ENCODE results near the gene GLA.

GLA gene

GRCh38 chrX:101407748-101408531 is at the start of gene GLA, which contains the start of gene HNRNPH2:
Gene GLA, minus strand, starts transcription at chrX:101407925. Its CDS starts 22 bp downstream, at chrX:101407903.
Gene HNRNPH2, plus strand, starts transcription at chrX:101408222. Its CDS starts 3,767 bp downstream, at chrX:101411989.
- DNase-seq (ENCODE audit: extremely low read depth in 1 of 2, low read depth in 1 of 2) = peak; percentile 64 to 80

GRCh38 chrX:101452056-101452455 is 44.3 kb upstream of the GLA start:
- no peak for DNase-seq (ENCODE audit: extremely low read depth in 1 of 2, low read depth in 1 of 2)

GRCh38 chrX:101450961-101451360 is 43.2 kb upstream of the GLA start:
- DNase-seq (ENCODE audit: extremely low read depth in 1 of 2, low read depth in 1 of 2) = no peak

- no peak for DNase-seq (ENCODE audit: extremely low read depth in 1 of 2, low read depth in 1 of 2)
These were observed 42.4 kb upstream of the GLA start for GRCh38 chrX:101450085-101450484.

GRCh38 chrX:101449279-101449678 is 41.6 kb upstream of the GLA start:
- no peak for DNase-seq (ENCODE audit: extremely low read depth in 1 of 2, low read depth in 1 of 2)

DNA sequence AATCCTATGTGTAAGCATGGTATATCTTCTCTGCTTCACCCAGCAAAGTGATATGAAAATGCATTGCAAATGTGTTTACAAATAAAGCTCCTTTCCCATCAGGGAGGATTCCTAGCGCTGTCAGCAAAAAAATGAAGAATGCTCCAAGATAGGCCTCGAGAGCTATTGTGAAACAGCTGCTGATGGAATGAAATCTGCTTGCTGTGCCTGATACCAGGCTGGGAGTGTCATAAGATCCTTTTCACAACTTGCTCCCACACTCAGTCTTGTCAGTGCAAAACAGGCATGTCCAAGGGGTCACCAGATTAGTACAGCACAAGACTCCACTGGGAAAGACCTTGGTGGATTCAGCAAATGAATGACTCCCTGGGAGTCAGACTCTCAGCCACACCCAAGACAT is 34.4 kb upstream of the GLA start:
- DNase-seq (ENCODE audit: extremely low read depth in 1 of 2, low read depth in 1 of 2) = no peak

GRCh38 chrX:101430457-101431078 is 22.8 kb upstream of the GLA start:
- DNase-seq (ENCODE audit: extremely low read depth in 1 of 2, low read depth in 1 of 2) = no peak

GRCh38 chrX:101429934-101430333 is 22.2 kb upstream of the GLA start:
- DNase-seq (ENCODE audit: extremely low read depth in 1 of 2, low read depth in 1 of 2) = no peak

GRCh38 chrX:101427954-101428353 is 20.2 kb upstream of the GLA start:
- no peak for DNase-seq (ENCODE audit: extremely low read depth in 1 of 2, low read depth in 1 of 2)

GRCh38 chrX:101419489-101419888 is 11.8 kb upstream of the GLA start:
- no peak for DNase-seq (ENCODE audit: extremely low read depth in 1 of 2, low read depth in 1 of 2)

- peak in 1 of 2 donors; percentile 32 for DNase-seq (ENCODE audit: extremely low read depth in 1 of 2, low read depth in 1 of 2)
These were observed 10.5 kb upstream of the GLA start for GRCh38 chrX:101417981-101418841.

DNA sequence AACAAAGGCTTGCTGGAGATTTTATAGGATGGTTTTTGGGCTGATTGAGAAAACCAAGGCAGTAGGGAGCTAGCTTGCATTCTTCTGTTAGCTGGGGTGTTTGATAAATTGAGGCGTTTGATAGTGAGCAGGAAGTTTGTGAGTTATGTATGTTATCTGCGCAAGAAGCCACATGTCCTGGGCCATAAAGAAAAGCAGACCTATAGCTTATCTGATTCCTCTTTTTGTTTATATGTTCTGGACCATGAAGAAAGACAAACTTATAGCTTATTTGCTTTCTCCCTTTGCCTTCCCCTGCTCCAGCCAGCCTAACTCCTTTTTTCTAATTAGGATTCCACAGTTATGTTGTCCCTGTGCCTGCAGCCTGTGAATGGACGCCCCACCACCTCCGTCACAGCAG is 9.5 kb upstream of the GLA start:
- no peak for DNase-seq (ENCODE audit: extremely low read depth in 1 of 2, low read depth in 1 of 2)

DNA sequence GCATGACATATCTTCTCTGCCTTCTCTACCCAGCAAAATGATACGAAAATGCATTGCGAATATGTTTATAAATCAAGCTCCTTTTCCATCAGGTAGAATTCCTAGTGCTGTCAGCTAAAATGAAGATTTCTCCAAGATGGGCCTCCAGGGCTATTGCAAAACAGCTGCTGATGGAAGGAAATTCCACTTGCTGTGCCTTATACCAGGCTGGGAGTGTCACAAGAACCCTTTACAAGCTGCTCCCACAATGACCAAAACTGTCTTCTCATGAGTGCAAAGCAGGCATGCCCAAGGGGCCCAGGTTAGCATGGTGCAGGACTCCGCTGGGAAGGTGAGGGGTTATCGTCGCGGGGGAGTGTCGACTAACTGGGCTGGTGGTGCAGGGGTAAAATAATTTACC is 9.0 kb upstream of the GLA start:
- no peak for DNase-seq (ENCODE audit: extremely low read depth in 1 of 2, low read depth in 1 of 2)

GRCh38 chrX:101415180-101416145 is 7.7 kb upstream of the GLA start:
- DNase-seq (ENCODE audit: extremely low read depth in 1 of 2, low read depth in 1 of 2) = no peak

DNA sequence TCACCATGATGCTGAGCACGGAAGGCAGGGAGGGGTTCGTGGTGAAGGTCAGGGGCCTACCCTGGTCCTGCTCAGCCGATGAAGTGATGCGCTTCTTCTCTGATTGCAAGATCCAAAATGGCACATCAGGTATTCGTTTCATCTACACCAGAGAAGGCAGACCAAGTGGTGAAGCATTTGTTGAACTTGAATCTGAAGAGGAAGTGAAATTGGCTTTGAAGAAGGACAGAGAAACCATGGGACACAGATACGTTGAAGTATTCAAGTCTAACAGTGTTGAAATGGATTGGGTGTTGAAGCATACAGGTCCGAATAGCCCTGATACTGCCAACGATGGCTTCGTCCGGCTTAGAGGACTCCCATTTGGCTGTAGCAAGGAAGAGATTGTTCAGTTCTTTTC is 4.3 kb upstream of the GLA start:
- no peak for DNase-seq (ENCODE audit: extremely low read depth in 1 of 2, low read depth in 1 of 2)

DNA sequence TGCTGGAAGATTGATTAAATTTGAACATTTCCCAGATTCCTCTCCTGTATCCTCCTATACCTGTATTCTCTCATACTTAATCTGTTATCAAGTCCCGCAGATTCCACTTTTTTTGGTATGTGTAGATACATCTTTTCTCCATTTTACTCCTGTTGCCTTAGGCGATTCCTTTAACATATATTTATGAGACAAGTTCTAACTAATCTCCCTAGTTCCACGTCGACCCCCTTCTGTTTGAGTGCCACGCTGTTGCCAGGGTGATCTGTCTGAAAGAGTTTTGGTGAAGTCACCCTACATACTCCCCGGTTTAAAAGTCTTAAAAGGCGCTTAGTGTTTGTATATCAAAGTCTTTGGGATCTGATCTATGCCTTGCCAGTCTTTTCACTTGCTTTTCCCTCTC is 2.7 kb upstream of the GLA start:
- DNase-seq (ENCODE audit: extremely low read depth in 1 of 2, low read depth in 1 of 2) = no peak

- no peak for DNase-seq (ENCODE audit: extremely low read depth in 1 of 2, low read depth in 1 of 2)
These were observed 1.3 kb upstream of the GLA start for GRCh38 chrX:101409043-101409442.

- no peak for DNase-seq (ENCODE audit: extremely low read depth in 1 of 2, low read depth in 1 of 2)
These were observed 762 bp upstream of the GLA start for GRCh38 chrX:101408532-101408841.

GRCh38 chrX:101407167-101407747 is 468 bp downstream of the GLA start:
- DNase-seq (ENCODE audit: extremely low read depth in 1 of 2, low read depth in 1 of 2) = no peak

DNA sequence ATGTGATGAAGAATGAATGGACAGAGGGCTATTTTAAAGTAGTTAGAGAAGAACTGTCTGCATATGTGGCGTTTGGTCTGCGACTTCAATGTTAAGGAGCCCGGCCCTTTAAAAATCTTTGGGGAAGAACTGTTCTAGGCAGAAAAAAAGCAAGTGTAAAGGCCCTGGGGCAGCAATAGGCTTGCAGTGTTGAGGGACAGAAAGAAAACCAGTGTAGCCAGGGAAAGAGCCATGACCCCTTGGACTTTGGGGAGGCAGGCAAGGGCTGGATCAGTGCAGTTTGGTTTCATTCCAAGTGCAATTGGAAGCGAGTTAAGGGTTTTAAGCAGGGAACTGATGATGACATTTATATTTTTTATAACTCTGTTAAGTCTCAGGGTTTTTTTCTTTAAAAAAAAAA is 7.9 kb downstream of the GLA start:
- no peak for DNase-seq (ENCODE audit: extremely low read depth in 1 of 2, low read depth in 1 of 2)

All from stimulated activated CD8-positive, alpha-beta memory T cell treated with anti-CD3 and anti-CD28 coated beads, Interleukin-7, amount 100 ng/mL, for 48 hours (primary cell).